ENCODE data around the gene PANK4.

- TF ChIP-seq CTCF (IDR thresholded peaks at IDR 0.05; ENCODE audit: low read depth, low read length, missing input control): no peak
- TF ChIP-seq RAD21 (IDR thresholded peaks at IDR 0.05): no peak
- no peak for TF ChIP-seq ZBTB33 (IDR thresholded peaks at IDR 0.05)
- no peak for TF ChIP-seq GABPA (IDR thresholded peaks at IDR 0.05 in 1 of 2, conservative IDR thresholded peaks at IDR 0.05 in 1 of 2)
- TF ChIP-seq TAF1 (conservative IDR thresholded peaks at IDR 0.05): no peak
- no peak for TF ChIP-seq SP1 (IDR thresholded peaks at IDR 0.05)
- TF ChIP-seq JUND (IDR thresholded peaks at IDR 0.05): no peak
- no peak for TF ChIP-seq FOXA1 (IDR thresholded peaks at IDR 0.05)
- no peak for TF ChIP-seq EGR1 (IDR thresholded peaks at IDR 0.05; ENCODE audit: low read depth in 2 of 2)
- no peak for TF ChIP-seq MAX (IDR thresholded peaks at IDR 0.05)
- TF ChIP-seq REST (IDR thresholded peaks at IDR 0.05): no peak
- no peak for TF ChIP-seq RXRA (IDR thresholded peaks at IDR 0.05)
- TF ChIP-seq YY1 (IDR thresholded peaks at IDR 0.05): no peak
- TF ChIP-seq NR2F2 (IDR thresholded peaks at IDR 0.05): no peak
Observed at GRCh38 chr1:2535455-2535854, 9.1 kb upstream of the PANK4 start.

Measured in liver (tissue), 3 donors.